Loucy (cell line): Measurements from ENCODE around the gene DCUN1D2.
"Not testable (repeated sequence)": the region's sequence is repeated elsewhere in the genome, so short reads cannot be mapped to it uniquely, and the experiment has no call there.

Experiments
- H2AFZ ChIP-seq: fragments of 200-600 bp; sonication (generic); 2 replicates; pipeline ENCODE4 v1.6.0; 2016; ENCODE audit warnings: antibody characterized with exemption, mild to moderate bottlenecking, low read length, moderate library complexity
- H3F3A ChIP-seq: fragments of 200-600 bp; 2 replicates; pipeline ENCODE4 v1.6.0; 2016; ENCODE audit warnings: antibody characterized with exemption, low read depth, mild to moderate bottlenecking
- H3K27me3 ChIP-seq: fragments of 200-600 bp; sonication (generic); 2 replicates; pipeline ENCODE4 v1.6.1; 2014; ENCODE audit warnings: low read length, mild to moderate bottlenecking; ENCODE audit not compliant: insufficient read depth, poor library complexity, severe bottlenecking
- H3K36me3 ChIP-seq: fragments of 200-600 bp; sonication (generic); 2 replicates; pipeline ENCODE4 v1.6.1; 2016; ENCODE audit warnings: low read length; ENCODE audit not compliant: insufficient read depth
- H3K4me1 ChIP-seq: fragments of 200-600 bp; sonication (generic); 2 replicates; pipeline ENCODE4 v1.5.1; 2014; ENCODE audit warnings: low read length, mild to moderate bottlenecking; ENCODE audit not compliant: insufficient read depth, poor library complexity, severe bottlenecking
- H3K4me2 ChIP-seq: fragments of 200-600 bp; sonication (generic); 2 replicates; pipeline ENCODE4 v1.6.0; 2014; ENCODE audit warnings: antibody characterized with exemption, low read length, low read depth, mild to moderate bottlenecking; ENCODE audit not compliant: poor library complexity, severe bottlenecking
- H3K4me3 ChIP-seq: fragments of 200-600 bp; sonication (generic); 2 replicates; pipeline ENCODE4 v1.5.1; 2014; ENCODE audit warnings: low read length, mild to moderate bottlenecking, mixed read lengths; ENCODE audit not compliant: poor library complexity, severe bottlenecking
- H3K79me2 ChIP-seq: fragments of 200-600 bp; sonication (generic); 2 replicates; pipeline ENCODE4 v1.6.1; 2014; ENCODE audit warnings: low read length; ENCODE audit not compliant: insufficient read depth
- H3K9ac ChIP-seq: fragments of 200-600 bp; sonication (generic); 2 replicates; pipeline ENCODE4 v1.6.0; 2014; ENCODE audit warnings: mild to moderate bottlenecking, low read depth, low read length, moderate library complexity; ENCODE audit not compliant: poor library complexity, severe bottlenecking
- H3K9me2 ChIP-seq: fragments of 200-600 bp; sonication (generic); replicated peaks from 2 replicates; pipeline ENCODE4 v1.6.1; 2016; ENCODE audit warnings: low read depth, low read length, mixed read lengths
- H3K9me3 ChIP-seq: fragments of 200-600 bp; sonication (generic); 2 replicates; pipeline ENCODE4 v1.6.1; 2014; ENCODE audit warnings: mild to moderate bottlenecking, antibody characterized with exemption, low read length, low read depth; ENCODE audit not compliant: insufficient read depth
- H4K20me1 ChIP-seq: fragments of 200-600 bp; sonication (generic); 2 replicates; pipeline ENCODE4 v1.6.0; 2014; ENCODE audit warnings: antibody characterized with exemption, low read length, mild to moderate bottlenecking; ENCODE audit not compliant: insufficient read depth, poor library complexity, severe bottlenecking
- EZH2phosphoT487 ChIP-seq: fragments of 200-600 bp; IDR thresholded peaks from 2 replicates; pipeline ENCODE4 v1.6.1; 2018; ENCODE audit warnings: antibody characterized with exemption, mild to moderate bottlenecking, moderate library complexity, borderline replicate concordance
- TF ChIP-seq, protein P1 (sequence below): fragments of 200-600 bp; sonication (generic); conservative IDR thresholded peaks from 2 replicates; pipeline ENCODE4 v1.5.1; 2014; ENCODE audit warnings: mild to moderate bottlenecking, antibody characterized with exemption, low read length

DCUN1D2 gene

DNA sequence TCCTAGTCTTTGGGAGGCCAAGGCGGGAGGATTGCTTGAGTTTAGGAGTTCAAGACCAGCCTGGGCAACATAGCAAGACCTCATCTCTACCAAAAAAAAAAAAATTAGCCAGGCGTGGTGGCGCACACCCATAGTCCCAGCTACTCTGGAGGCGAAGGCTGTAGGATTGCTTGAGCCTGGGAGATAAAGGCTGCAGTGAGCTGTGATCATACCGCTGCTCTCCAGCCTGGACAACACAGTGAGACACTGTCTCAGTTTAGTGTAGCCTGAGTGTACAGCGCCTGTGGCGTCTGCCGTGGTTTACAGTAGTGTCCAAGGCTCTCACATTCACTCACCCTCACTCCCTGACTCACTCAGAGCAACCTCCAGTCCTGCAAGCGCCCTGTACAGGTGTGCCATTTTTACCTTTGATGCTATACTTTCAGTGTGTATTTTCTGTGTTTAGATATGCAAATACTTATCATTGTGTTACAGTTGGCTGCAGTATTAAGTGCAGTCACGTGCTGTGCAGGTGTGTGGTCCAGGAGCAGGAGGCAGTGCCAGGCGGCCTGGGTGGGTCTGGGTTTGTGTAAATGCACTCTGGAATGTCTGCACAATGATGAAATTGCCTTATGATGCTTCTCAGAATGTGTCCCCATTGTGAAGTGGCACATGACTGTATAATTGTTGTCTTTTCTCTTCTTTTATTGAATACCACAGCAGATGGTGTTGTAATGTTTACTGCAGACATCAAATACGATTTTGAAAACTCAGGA, 36.1 kb upstream of the DCUN1D2 start:
- H2AFZ ChIP-seq: no peak overlapping the region
- H3F3A ChIP-seq: no peaks in the 10 kb centered on the region
- TF ChIP-seq, protein P1, sequence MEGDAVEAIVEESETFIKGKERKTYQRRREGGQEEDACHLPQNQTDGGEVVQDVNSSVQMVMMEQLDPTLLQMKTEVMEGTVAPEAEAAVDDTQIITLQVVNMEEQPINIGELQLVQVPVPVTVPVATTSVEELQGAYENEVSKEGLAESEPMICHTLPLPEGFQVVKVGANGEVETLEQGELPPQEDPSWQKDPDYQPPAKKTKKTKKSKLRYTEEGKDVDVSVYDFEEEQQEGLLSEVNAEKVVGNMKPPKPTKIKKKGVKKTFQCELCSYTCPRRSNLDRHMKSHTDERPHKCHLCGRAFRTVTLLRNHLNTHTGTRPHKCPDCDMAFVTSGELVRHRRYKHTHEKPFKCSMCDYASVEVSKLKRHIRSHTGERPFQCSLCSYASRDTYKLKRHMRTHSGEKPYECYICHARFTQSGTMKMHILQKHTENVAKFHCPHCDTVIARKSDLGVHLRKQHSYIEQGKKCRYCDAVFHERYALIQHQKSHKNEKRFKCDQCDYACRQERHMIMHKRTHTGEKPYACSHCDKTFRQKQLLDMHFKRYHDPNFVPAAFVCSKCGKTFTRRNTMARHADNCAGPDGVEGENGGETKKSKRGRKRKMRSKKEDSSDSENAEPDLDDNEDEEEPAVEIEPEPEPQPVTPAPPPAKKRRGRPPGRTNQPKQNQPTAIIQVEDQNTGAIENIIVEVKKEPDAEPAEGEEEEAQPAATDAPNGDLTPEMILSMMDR: no peak
- TF ChIP-seq EZH2phosphoT487: no peak
- no peak overlapping the region for H3K4me3 ChIP-seq
- H3K9me2 ChIP-seq: no peaks in the 10 kb centered on the region
- no peaks in the 10 kb centered on the region for H3K79me2 ChIP-seq
- peaks cover 35% of the 10 kb centered on the region; the same call in 1 of the 2 replicates for H3K36me3 ChIP-seq
- no peak overlapping the region for H3K4me2 ChIP-seq
- no peaks in the 10 kb centered on the region for H3K27me3 ChIP-seq
- H3K9me3 ChIP-seq: no peaks in the 10 kb centered on the region
- H3K4me1 ChIP-seq: peaks cover 12% of the 10 kb centered on the region
- H3K9ac ChIP-seq: no peak overlapping the region
- no peaks in the 10 kb centered on the region for H4K20me1 ChIP-seq

DNA sequence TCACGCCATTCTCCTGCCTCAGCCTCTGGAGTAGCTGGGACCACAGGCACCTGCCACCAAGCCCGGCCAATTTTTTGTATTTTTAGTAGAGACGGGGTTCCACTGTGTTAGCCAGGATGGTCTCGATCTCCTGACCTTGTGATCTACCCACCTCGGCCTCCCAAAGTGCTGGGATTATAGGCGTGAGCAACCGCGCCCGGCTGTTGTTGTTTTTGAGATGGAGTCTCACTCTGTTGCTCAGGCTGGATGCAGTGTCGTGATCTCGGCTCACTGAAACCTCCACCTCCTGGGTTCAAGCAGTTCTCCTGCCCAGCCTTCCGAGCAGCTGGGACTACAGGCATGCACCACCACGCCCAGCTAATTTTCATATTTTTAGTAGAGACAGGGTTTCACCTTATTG, 31.9 kb upstream of the DCUN1D2 start:
- not testable (repeated sequence) for H3K9me2 ChIP-seq, H3K4me3 ChIP-seq, H3K9me3 ChIP-seq, H2AFZ ChIP-seq, H3K4me1 ChIP-seq, H3K27me3 ChIP-seq, H3K9ac ChIP-seq, H3F3A ChIP-seq, H4K20me1 ChIP-seq, H3K4me2 ChIP-seq, H3K79me2 ChIP-seq
- H3K36me3 ChIP-seq: peaks cover 14% of the 10 kb centered on the region; the same call in 1 of the 2 replicates

DNA sequence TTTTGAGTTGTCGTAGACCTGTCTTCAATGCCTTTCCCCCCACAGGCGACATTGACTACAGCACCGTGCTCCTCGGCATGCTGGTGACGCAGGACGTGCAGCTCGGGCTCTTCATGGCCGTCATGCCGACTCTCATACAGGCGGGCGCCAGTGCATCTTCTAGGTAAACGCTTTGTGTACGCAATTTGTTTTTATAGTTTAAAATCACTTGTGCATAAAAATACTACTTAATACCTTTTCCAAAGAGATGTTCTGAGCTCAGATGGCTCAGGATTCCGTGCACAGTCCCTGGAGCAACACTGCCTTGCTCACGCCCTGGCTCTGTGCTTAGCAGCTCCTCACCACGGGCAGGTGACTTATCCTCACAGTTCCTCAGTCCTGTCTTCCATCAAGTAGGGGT, 30.1 kb upstream of the DCUN1D2 start:
- Histone ChIP-seq H4K20me1 (no peaks in the 10 kb centered on the region), H3K27me3 (no peaks in the 10 kb centered on the region), H2AFZ (no peak overlapping the region), H3F3A (no peaks in the 10 kb centered on the region), H3K4me3 (no peak overlapping the region), H3K9ac (no peak overlapping the region), H3K4me2 (no peak overlapping the region), H3K9me2 (no peaks in the 10 kb centered on the region), H3K4me1 (peaks cover 9% of the 10 kb centered on the region), H3K79me2 (no peaks in the 10 kb centered on the region), H3K9me3 (no peaks in the 10 kb centered on the region), H3K36me3 (peaks cover 8% of the 10 kb centered on the region; the same call in 1 of the 2 replicates)
- TF ChIP-seq EZH2phosphoT487: no peak
- TF ChIP-seq, protein P1: no peak

DNA sequence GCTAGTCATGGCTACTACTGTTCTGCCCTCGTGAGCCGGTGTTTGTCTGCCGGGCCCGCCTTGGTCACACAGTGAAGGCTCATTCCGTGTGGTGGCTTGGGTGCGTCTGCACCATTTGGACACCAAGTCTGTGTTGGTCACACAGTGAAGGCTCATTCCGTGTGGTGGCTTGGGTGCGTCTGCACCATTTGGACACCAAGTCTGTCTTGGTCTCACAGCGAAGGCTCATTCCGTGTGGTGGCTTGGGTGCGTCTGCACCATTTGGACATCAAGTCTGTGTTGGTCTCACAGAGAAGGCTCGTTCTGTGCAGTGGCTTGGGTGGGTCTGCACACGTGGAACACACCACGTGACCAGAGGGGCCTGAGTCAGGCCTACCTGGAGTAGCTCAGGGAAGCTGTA, 29.0 kb upstream of the DCUN1D2 start:
- H3K79me2 ChIP-seq: no peaks in the 10 kb centered on the region
- H3K4me3 ChIP-seq: no peak overlapping the region
- no peak overlapping the region for H2AFZ ChIP-seq
- H3K9ac ChIP-seq: no peak overlapping the region
- no peaks in the 10 kb centered on the region for H3F3A ChIP-seq
- H3K9me3 ChIP-seq: no peaks in the 10 kb centered on the region
- peaks cover 9% of the 10 kb centered on the region for H3K4me1 ChIP-seq
- TF ChIP-seq EZH2phosphoT487: no peak
- TF ChIP-seq, protein P1: no peak
- H3K27me3 ChIP-seq: no peaks in the 10 kb centered on the region
- no peak overlapping the region for H3K4me2 ChIP-seq
- no peaks in the 10 kb centered on the region for H4K20me1 ChIP-seq
- H3K9me2 ChIP-seq: no peaks in the 10 kb centered on the region
- H3K36me3 ChIP-seq: no peaks in the 10 kb centered on the region
